Ovary (tissue), 9 donors: ENCODE measurements around the gene ABTB2. TPM values are rescaled to one million over a fixed set of nuclear protein-coding genes. Genes with fewer than 3 reads are reported as not detected.

Source experiments
- DNase-seq, 5 donors: peaks; one replicate each; pipeline ENCODE4 v3.0.0-alpha.2; 2019 to 2020
- H3K27ac ChIP-seq, 2 donors: fragments of 200-600 bp; one replicate each; pipeline versions ENCODE4 v1.5.1 to v1.8.0; 2019 to 2022
- H3K27me3 ChIP-seq: fragments of 200-600 bp; one replicate; pipeline ENCODE4 v1.8.0; 2022
- H3K36me3 ChIP-seq: fragments of 200-600 bp; sonication (generic); one replicate; pipeline ENCODE4 v1.5.1; 2019
- H3K4me1 ChIP-seq: one replicate; pipeline ENCODE4 v1.8.1; 2013; ENCODE audit warnings: mild to moderate bottlenecking, moderate library complexity; ENCODE audit not compliant: insufficient read depth
- H3K4me3 ChIP-seq: fragments of 200-600 bp; sonication (generic); one replicate; pipeline ENCODE4 v1.5.1; 2017
- H3K9me3 ChIP-seq, 2 donors: fragments of 200-600 bp in 1 of 2; sonication (generic) in 1 of 2; one replicate each; pipeline versions ENCODE4 v1.5.1 to v1.8.1; 2013 to 2019; ENCODE audit warnings: mild to moderate bottlenecking in 1 of 2, moderate library complexity in 1 of 2
- CTCF ChIP-seq, 3 donors: fragments of 450-650 bp in 2 of 3; fragments of 200-600 bp in 1 of 3; IDR thresholded peaks; one replicate each; pipeline versions ENCODE4 v1.5.1 to v1.8.0; 2016 to 2022; ENCODE audit warnings: antibody characterized with exemption in 3 of 3, mild to moderate bottlenecking in 1 of 3
- EP300 ChIP-seq: sonication (generic); formaldehyde crosslinking; IDR thresholded peaks from one replicate; pipeline ENCODE4 v1.6.1; 2017; ENCODE audit warnings: antibody characterized with exemption
- POLR2A ChIP-seq: fragments of 450-650 bp; IDR thresholded peaks from one replicate; pipeline ENCODE4 v1.6.1; 2017; ENCODE audit warnings: antibody characterized with exemption, mild to moderate bottlenecking, moderate library complexity
- WGBS, 3 donors: extraction: QIAGEN DNeasy Blood & Tissue Kit in 1 of 3; methylation state at CpG; one replicate each; pipeline versions ENCODE4 v1.1.5 to v1.1.7; 2013 to 2017; 5-methylcytosine and 5-hydroxymethylcytosine counted together
- intact Hi-C, 4 donors: fragments of 100-400 bp; cut with DNase I; formaldehyde crosslinking; loops; one replicate each; pipeline versions ENCODE4 v1.11.0 to v1.15.1; 2022 to 2023
- polyA plus RNA-seq, 2 donors: library from polyadenylated mRNA; stranded (reverse); fragments of 200-250 nt in 1 of 2; fragments of 350-450 nt in 1 of 2; fragmentation: Illumina TruSeq in 1 of 2; extraction: RNeasy Lipid Tissue Mini Kit (QIAGEN cat#74804) in 1 of 2; gene quantifications; one replicate each; pipeline ENCODE4 v1.2.3, GENCODE V29; 2013 to 2014
- total RNA-seq, 7 donors: library from RNA; depleted of rRNA in 2 of 7; stranded (reverse); fragments of >200 nt in 2 of 7; fragmentation: NEBNext Ultra II Directional in 3 of 7; extraction: Animal tissue kit (Norgen Biotek cat#: 25700) in 3 of 7; gene quantifications; one replicate each; pipeline versions ENCODE4 v1.1.0 to v1.2.4, GENCODE V29; 2016 to 2023
- donor health status: DM: no; HTN: no; CAD: no; lungs with moderate emphysema.
- donor health status: DM: no; HTN: no; CAD: no.
- donor health status: Bipolar disorder and iron deficiency.
- donor health status: DM: yes; HTN: yes; CAD: no.
- donor health status: DM: no; HTN: no; CAD: no.
- donor health status: DM: yes; HTN: yes; CAD: no.

The ABTB2 gene
- total and polyA plus RNA-seq, 9 donors = 1.2 to 7.2 (median 2.6) TPM

- peak in 4 of 5 donors; percentile 27 to 60 (median 46) for DNase-seq
- TF ChIP-seq CTCF (IDR thresholded peaks at IDR 0.05) (no peak), POLR2A (no peak), EP300 (no peak)
- intact Hi-C loops = loop anchor here in 1 of 4 donors (10.0 kb wide), 1 partner anchor 52 kb away; no protein-coding TSS in a partner anchor
- Histone ChIP-seq H3K27me3 (no peaks in the 10 kb centered on the region), H3K4me3 (no peak overlapping the region), H3K4me1 (peaks cover 6% of the 10 kb centered on the region), H3K36me3 (no peaks in the 10 kb centered on the region), H3K9me3 (no peaks in the 10 kb centered on the region), H3K27ac (peak overlapping the region; percentile 16 to 60)
- WGBS, 3 donors = 13 to 24% (median 13%) methylated on average over 10 to 11 of the region's 11 CpGs
Measured at GRCh38 chr11:34267013-34267412, 90.8 kb downstream of the ABTB2 start.

GRCh38 chr11:34266090-34266912 lies 91.5 kb downstream of the ABTB2 start:
- Histone ChIP-seq H3K36me3 (no peaks in the 10 kb centered on the region), H3K4me3 (no peak overlapping the region), H3K27me3 (no peaks in the 10 kb centered on the region), H3K27ac (peak overlapping the region in 1 of 2 donors; percentile 60), H3K4me1 (peaks cover 6% of the 10 kb centered on the region), H3K9me3 (no peaks in the 10 kb centered on the region)
- intact Hi-C loops = loop anchor here in 1 of 4 donors (10.0 kb wide), 1 partner anchor 52 kb away; no protein-coding TSS in a partner anchor
- DNase-seq = peak; percentile 58 to 80 (median 67)
- WGBS, 3 donors = 31 to 33% (median 32%) methylated on average over 11 of the region's 11 CpGs
- TF ChIP-seq EP300 (no peak), CTCF (IDR thresholded peaks at IDR 0.05) (no peak), POLR2A (no peak)

- Histone ChIP-seq H3K27ac (no peak overlapping the region), H3K4me1 (peaks cover 6% of the 10 kb centered on the region)
Measured at GRCh38 chr11:34264303-34265110, 93.3 kb downstream of the ABTB2 start.

More at GRCh38 chr11:34264303-34265110, 93.3 kb downstream of the ABTB2 start:
- 85 to 89% (median 89%) methylated on average over 11 of the region's 11 CpGs for WGBS, 3 donors
- Histone ChIP-seq H3K4me3 (no peak overlapping the region), H3K9me3 (no peaks in the 10 kb centered on the region), H3K27me3 (no peaks in the 10 kb centered on the region), H3K36me3 (no peaks in the 10 kb centered on the region)
- intact Hi-C loops = loop anchor here in 1 of 4 donors (10.0 kb wide), 1 partner anchor 50 kb away; no protein-coding TSS in a partner anchor
- no peak for DNase-seq
- TF ChIP-seq CTCF (IDR thresholded peaks at IDR 0.05) (no peak), EP300 (no peak), POLR2A (no peak)
